ENCODE results near the gene CSNK1A1.

Gene CSNK1A1

DNA sequence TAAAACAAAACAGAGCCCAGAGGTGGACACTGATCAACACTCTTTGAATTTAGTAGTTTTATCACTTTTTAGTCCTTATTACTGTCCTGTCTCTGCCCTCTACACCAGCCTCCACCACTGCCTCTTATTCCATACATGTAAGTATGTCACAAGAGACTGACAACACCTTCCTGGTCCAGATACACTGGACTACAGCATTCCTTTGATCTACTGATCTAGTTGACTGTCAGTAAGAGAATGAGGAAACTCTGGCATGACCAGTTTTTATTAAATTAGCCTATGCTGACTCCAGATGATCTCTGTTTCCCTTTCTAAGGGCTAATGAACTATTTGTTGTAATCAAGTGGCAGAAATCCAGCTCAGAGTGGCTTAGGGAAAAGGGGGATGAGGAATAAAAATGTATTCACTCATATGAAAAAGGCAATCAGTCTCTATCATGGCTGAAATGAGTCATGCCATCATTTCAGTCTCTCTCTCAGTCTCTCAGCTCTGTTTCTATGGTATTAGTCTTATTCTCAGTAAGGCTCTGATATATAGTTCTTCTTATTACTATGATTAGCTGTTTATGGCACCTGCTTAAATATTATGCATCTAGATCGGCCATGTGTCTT is 35.6 kb upstream of the CSNK1A1 start:
- ATAC-seq, result peak; percentile 72
- no peak for TF ChIP-seq TOX (CRISPR knock-in tag; IDR thresholded peaks at IDR 0.05; ENCODE audit: borderline replicate concordance)
- TF ChIP-seq ZC3H10 (CRISPR knock-in tag; IDR thresholded peaks at IDR 0.05), result peak; percentile 58; the same call in 1 of the 2 replicates
- TF ChIP-seq ZNF8 (CRISPR knock-in tag; IDR thresholded peaks at IDR 0.05), result no peak
- TF ChIP-seq ISL1 (CRISPR knock-in tag; IDR thresholded peaks at IDR 0.05), result peak; percentile 75
- TF ChIP-seq OSR1 (CRISPR knock-in tag; IDR thresholded peaks at IDR 0.05), result no peak
- no peak for TF ChIP-seq ZNF70 (CRISPR knock-in tag; IDR thresholded peaks at IDR 0.05)
- TF ChIP-seq ZFP30 (CRISPR knock-in tag; IDR thresholded peaks at IDR 0.05), result no peak
- TF ChIP-seq ARNTL (CRISPR knock-in tag; IDR thresholded peaks at IDR 0.05; ENCODE audit: borderline replicate concordance, low read depth), result no peak
- TF ChIP-seq, protein P1, sequence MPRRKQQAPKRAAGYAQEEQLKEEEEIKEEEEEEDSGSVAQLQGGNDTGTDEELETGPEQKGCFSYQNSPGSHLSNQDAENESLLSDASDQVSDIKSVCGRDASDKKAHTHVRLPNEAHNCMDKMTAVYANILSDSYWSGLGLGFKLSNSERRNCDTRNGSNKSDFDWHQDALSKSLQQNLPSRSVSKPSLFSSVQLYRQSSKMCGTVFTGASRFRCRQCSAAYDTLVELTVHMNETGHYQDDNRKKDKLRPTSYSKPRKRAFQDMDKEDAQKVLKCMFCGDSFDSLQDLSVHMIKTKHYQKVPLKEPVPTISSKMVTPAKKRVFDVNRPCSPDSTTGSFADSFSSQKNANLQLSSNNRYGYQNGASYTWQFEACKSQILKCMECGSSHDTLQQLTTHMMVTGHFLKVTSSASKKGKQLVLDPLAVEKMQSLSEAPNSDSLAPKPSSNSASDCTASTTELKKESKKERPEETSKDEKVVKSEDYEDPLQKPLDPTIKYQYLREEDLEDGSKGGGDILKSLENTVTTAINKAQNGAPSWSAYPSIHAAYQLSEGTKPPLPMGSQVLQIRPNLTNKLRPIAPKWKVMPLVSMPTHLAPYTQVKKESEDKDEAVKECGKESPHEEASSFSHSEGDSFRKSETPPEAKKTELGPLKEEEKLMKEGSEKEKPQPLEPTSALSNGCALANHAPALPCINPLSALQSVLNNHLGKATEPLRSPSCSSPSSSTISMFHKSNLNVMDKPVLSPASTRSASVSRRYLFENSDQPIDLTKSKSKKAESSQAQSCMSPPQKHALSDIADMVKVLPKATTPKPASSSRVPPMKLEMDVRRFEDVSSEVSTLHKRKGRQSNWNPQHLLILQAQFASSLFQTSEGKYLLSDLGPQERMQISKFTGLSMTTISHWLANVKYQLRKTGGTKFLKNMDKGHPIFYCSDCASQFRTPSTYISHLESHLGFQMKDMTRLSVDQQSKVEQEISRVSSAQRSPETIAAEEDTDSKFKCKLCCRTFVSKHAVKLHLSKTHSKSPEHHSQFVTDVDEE (CRISPR knock-in tag; IDR thresholded peaks at IDR 0.05), result peak; percentile 49; the same call in 1 of the 2 replicates
- TF ChIP-seq ESRRG (CRISPR knock-in tag; IDR thresholded peaks at IDR 0.05), result no peak
- peak; percentile 57 for TF ChIP-seq TCF4 (CRISPR knock-in tag; IDR thresholded peaks at IDR 0.05; ENCODE audit: borderline replicate concordance)
- TF ChIP-seq CSDC2 (CRISPR knock-in tag; IDR thresholded peaks at IDR 0.05), result no peak
- TF ChIP-seq, protein P2, sequence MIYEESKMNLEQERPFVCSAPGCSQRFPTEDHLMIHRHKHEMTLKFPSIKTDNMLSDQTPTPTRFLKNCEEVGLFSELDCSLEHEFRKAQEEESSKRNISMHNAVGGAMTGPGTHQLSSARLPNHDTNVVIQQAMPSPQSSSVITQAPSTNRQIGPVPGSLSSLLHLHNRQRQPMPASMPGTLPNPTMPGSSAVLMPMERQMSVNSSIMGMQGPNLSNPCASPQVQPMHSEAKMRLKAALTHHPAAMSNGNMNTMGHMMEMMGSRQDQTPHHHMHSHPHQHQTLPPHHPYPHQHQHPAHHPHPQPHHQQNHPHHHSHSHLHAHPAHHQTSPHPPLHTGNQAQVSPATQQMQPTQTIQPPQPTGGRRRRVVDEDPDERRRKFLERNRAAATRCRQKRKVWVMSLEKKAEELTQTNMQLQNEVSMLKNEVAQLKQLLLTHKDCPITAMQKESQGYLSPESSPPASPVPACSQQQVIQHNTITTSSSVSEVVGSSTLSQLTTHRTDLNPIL (CRISPR knock-in tag; IDR thresholded peaks at IDR 0.05; ENCODE audit: low read depth), result peak; percentile 21; the same call in 1 of the 2 replicates

DNA sequence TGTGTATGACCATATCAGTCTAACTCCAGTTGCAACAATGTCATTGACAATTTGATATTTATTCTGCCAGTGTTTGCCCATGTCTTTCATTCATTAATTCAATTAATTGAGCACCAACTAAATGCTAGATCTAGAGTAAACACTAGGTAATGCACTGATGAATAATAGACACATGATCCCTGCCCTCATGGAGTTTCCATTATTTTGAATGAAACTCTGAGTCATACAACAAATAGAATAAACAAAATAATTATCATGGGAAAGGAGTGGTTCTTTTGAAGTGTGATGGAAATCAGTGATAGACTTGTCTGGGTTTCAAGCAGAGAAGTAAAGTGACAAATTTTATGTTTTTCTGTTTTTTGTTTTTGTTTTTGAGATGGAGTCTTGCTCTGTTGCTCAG is 34.7 kb upstream of the CSNK1A1 start:
- ATAC-seq, result no peak
- no peak for TF ChIP-seq ZFP3 (CRISPR knock-in tag; IDR thresholded peaks at IDR 0.05)
- no peak for TF ChIP-seq ZNF70 (CRISPR knock-in tag; IDR thresholded peaks at IDR 0.05)
- TF ChIP-seq GLIS3 (CRISPR knock-in tag; IDR thresholded peaks at IDR 0.05), result no peak
- no peak for TF ChIP-seq ZNF565 (CRISPR knock-in tag; conservative IDR thresholded peaks at IDR 0.05; ENCODE audit: low read depth)
- no peak for TF ChIP-seq SNAI2 (CRISPR knock-in tag; IDR thresholded peaks at IDR 0.05)
- TF ChIP-seq CSDC2 (CRISPR knock-in tag; IDR thresholded peaks at IDR 0.05), result no peak
- TF ChIP-seq, protein P3, sequence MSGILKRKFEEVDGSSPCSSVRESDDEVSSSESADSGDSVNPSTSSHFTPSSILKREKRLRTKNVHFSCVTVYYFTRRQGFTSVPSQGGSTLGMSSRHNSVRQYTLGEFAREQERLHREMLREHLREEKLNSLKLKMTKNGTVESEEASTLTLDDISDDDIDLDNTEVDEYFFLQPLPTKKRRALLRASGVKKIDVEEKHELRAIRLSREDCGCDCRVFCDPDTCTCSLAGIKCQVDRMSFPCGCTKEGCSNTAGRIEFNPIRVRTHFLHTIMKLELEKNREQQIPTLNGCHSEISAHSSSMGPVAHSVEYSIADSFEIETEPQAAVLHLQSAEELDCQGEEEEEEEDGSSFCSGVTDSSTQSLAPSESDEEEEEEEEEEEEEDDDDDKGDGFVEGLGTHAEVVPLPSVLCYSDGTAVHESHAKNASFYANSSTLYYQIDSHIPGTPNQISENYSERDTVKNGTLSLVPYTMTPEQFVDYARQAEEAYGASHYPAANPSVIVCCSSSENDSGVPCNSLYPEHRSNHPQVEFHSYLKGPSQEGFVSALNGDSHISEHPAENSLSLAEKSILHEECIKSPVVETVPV (CRISPR knock-in tag; IDR thresholded peaks at IDR 0.05), result no peak
- no peak for TF ChIP-seq TOX (CRISPR knock-in tag; IDR thresholded peaks at IDR 0.05; ENCODE audit: borderline replicate concordance)
- no peak for TF ChIP-seq ZNF8 (CRISPR knock-in tag; IDR thresholded peaks at IDR 0.05)
- TF ChIP-seq ZFP30 (CRISPR knock-in tag; IDR thresholded peaks at IDR 0.05), result no peak
- no peak for TF ChIP-seq TCF4 (CRISPR knock-in tag; IDR thresholded peaks at IDR 0.05; ENCODE audit: borderline replicate concordance)
- no peak for TF ChIP-seq RARB (CRISPR knock-in tag; IDR thresholded peaks at IDR 0.05)
- TF ChIP-seq ARNTL (CRISPR knock-in tag; IDR thresholded peaks at IDR 0.05; ENCODE audit: borderline replicate concordance, low read depth), result no peak

DNA sequence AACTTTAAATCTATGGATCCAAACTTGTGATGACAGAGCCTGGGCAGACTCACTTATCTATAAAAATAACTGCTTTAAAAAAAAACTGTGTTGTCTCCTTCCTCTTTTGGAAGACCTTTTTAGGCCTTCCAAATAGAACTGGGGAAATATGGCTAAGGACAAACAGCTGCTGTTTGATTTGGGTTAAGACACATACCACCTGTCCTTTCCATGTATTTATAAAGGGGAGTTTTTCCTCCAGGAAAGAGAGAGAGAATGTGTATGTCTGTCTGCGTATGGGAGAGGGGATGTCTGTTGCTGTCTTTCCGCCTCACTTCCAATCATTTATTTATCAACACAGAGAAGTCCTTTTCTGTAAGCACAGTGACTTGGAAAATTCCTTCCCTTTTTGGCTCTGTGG is 32.9 kb upstream of the CSNK1A1 start:
- ATAC-seq, result no peak
- TF ChIP-seq ZFP30 (CRISPR knock-in tag; IDR thresholded peaks at IDR 0.05) (no peak), PPARA (CRISPR knock-in tag; IDR thresholded peaks at IDR 0.05; ENCODE audit: borderline replicate concordance) (no peak), BACH2 (CRISPR knock-in tag; IDR thresholded peaks at IDR 0.05; ENCODE audit: borderline replicate concordance) (no peak), ZC3H10 (CRISPR knock-in tag; IDR thresholded peaks at IDR 0.05) (no peak), OSR1 (CRISPR knock-in tag; IDR thresholded peaks at IDR 0.05) (no peak), ZFP3 (CRISPR knock-in tag; IDR thresholded peaks at IDR 0.05) (no peak), ZNF565 (CRISPR knock-in tag; conservative IDR thresholded peaks at IDR 0.05; ENCODE audit: low read depth) (no peak), ZNF70 (CRISPR knock-in tag; IDR thresholded peaks at IDR 0.05) (no peak), TCF4 (CRISPR knock-in tag; IDR thresholded peaks at IDR 0.05; ENCODE audit: borderline replicate concordance) (no peak), ESRRG (CRISPR knock-in tag; IDR thresholded peaks at IDR 0.05) (no peak), SNAI2 (CRISPR knock-in tag; IDR thresholded peaks at IDR 0.05) (no peak)
- TF ChIP-seq, protein P4, sequence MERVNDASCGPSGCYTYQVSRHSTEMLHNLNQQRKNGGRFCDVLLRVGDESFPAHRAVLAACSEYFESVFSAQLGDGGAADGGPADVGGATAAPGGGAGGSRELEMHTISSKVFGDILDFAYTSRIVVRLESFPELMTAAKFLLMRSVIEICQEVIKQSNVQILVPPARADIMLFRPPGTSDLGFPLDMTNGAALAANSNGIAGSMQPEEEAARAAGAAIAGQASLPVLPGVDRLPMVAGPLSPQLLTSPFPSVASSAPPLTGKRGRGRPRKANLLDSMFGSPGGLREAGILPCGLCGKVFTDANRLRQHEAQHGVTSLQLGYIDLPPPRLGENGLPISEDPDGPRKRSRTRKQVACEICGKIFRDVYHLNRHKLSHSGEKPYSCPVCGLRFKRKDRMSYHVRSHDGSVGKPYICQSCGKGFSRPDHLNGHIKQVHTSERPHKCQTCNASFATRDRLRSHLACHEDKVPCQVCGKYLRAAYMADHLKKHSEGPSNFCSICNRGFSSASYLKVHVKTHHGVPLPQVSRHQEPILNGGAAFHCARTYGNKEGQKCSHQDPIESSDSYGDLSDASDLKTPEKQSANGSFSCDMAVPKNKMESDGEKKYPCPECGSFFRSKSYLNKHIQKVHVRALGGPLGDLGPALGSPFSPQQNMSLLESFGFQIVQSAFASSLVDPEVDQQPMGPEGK (CRISPR knock-in tag; IDR thresholded peaks at IDR 0.05; ENCODE audit: borderline replicate concordance), result no peak
- TF ChIP-seq, protein P2 (CRISPR knock-in tag; IDR thresholded peaks at IDR 0.05; ENCODE audit: low read depth), result no peak
- TF ChIP-seq, protein P5, sequence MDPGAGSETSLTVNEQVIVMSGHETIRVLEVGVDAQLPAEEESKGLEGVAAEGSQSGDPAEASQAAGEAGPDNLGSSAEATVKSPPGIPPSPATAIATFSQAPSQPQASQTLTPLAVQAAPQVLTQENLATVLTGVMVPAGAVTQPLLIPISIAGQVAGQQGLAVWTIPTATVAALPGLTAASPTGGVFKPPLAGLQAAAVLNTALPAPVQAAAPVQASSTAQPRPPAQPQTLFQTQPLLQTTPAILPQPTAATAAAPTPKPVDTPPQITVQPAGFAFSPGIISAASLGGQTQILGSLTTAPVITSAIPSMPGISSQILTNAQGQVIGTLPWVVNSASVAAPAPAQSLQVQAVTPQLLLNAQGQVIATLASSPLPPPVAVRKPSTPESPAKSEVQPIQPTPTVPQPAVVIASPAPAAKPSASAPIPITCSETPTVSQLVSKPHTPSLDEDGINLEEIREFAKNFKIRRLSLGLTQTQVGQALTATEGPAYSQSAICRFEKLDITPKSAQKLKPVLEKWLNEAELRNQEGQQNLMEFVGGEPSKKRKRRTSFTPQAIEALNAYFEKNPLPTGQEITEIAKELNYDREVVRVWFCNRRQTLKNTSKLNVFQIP (CRISPR knock-in tag; IDR thresholded peaks at IDR 0.05; ENCODE audit: borderline replicate concordance, low read depth), result no peak
- TF ChIP-seq, protein P1 (CRISPR knock-in tag; IDR thresholded peaks at IDR 0.05), result no peak
